GM19099 (cell line): Measurements from ENCODE around the gene LIF.

Experiments used
- POLR2A ChIP-seq: IDR thresholded peaks from 3 replicates; pipeline ENCODE4 v1.6.1; 2011; ENCODE audit warnings: low read depth; ENCODE audit not compliant: insufficient read length; ENCODE audit errors: extremely low read depth

The LIF gene

DNA sequence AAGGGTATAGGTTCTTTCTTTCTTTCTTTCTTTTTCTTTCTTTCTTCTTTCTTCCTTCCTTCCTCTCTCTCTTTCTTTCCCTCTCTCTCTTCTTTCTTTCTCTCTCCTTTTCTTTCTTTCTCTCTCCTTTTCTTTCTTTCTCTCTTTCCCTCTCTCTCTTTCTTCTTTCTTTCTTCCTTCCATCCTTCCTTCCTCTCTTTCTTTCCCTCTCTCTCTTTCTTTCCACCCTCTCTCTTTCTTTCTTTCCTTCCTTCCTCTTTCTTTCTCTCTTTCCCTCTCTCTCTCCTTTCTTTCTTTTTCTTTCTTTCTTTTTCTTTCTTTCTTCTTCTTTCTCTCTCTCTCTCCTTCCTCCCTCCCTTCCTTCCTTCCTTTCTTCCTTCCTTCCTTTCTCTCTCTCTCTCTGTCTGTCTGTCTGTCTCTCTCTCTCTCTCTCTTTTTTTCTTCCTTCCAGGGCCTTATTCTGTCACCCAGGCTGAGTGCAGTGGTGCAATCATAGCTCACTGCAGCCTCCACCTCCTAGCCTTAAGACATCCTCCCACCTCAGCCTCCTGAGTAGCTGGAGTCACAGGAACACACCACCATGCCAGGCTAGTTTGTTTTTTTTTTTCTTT lies 26.8 kb downstream of the LIF start:
- TF ChIP-seq POLR2A, result no peak

GRCh38 chr22:30219049-30219654 lies 27.4 kb downstream of the LIF start:
- no peak for TF ChIP-seq POLR2A

- TF ChIP-seq POLR2A, result no peak
These were observed 28.6 kb downstream of the LIF start for GRCh38 chr22:30217698-30218560.

DNA sequence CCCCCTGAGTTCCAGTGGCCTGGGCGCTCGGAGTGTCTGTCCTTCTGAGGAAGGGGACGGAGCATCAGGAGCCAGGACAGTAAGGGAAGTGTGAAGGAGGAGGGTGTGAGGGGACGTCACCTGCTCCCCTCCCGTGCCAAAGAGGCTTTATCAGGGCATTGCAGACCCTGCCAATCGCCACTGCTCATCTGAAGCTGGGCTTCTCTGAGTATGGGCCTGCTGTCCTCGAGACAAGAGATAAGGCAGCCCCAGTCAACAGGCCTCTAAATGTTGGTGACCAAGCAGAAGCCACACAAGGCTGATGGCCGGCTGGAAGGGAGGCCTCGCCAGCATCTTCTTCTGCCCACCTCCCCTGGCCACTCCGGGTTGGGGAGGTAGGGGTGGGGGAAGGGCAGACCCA lies 29.8 kb downstream of the LIF start:
- TF ChIP-seq POLR2A, result no peak

DNA sequence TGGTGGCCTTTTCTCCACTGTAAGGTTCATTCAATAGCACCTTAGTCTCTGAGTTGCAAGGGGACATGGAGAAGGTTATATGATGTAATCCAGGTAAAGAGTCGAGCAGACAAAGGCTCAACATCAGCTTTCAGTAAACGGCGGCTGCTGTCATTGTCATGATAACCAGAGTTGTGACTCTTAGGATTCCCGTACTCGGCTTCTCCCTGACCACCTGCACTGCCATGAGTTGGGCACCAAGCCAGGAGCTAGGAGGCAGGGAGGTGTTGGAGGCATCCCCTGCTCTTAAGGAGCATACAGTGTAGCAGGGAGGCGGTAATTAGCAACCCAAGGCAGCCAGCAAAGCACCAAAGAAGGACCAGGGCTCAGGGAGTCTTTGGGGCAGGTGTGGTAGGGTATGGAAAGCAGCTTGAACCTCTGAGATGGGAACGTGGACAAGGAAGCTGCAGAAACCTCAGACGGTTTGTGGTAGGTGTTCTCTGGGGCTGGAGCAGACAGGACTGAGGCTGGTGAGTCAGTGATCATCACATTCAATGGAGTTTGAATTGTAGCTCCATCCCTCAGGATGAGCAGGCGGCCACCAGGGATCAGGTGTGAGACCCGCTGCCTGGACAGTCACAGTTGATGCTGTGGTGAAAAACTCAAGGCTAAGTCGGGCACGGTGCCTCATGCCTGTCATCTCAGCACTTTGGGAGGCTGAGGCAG lies 31.7 kb downstream of the LIF start:
- no peak for TF ChIP-seq POLR2A

GRCh38 chr22:30212996-30213441 lies 33.5 kb downstream of the LIF start:
- no peak for TF ChIP-seq POLR2A

- no peak for TF ChIP-seq POLR2A
These were observed 34.1 kb downstream of the LIF start for GRCh38 chr22:30212363-30212995.

- TF ChIP-seq POLR2A, result no peak
These were observed 35.3 kb downstream of the LIF start for GRCh38 chr22:30211124-30211820.

- no peak for TF ChIP-seq POLR2A
These were observed 36.2 kb downstream of the LIF start for GRCh38 chr22:30210235-30210909.

DNA sequence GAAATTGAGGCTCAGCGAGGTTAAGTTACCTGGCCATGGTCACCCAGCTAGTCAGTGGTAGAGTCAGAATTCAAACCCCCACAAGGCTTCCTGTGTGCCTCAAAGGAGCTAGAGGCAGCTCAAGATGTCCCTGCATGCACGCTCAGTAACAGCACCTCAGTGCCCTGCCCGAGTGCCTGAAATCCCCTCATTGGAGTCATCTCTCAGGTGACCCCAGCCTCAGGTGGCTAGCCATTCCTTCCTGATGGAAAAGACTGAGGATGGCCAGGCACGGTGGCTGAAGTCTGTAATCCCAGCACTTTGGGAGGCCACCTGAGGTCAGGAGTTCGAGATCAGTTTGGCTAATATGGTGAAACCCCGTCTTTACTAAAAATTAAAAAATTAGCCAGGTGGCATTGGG lies 36.9 kb downstream of the LIF start:
- TF ChIP-seq POLR2A, result no peak

DNA sequence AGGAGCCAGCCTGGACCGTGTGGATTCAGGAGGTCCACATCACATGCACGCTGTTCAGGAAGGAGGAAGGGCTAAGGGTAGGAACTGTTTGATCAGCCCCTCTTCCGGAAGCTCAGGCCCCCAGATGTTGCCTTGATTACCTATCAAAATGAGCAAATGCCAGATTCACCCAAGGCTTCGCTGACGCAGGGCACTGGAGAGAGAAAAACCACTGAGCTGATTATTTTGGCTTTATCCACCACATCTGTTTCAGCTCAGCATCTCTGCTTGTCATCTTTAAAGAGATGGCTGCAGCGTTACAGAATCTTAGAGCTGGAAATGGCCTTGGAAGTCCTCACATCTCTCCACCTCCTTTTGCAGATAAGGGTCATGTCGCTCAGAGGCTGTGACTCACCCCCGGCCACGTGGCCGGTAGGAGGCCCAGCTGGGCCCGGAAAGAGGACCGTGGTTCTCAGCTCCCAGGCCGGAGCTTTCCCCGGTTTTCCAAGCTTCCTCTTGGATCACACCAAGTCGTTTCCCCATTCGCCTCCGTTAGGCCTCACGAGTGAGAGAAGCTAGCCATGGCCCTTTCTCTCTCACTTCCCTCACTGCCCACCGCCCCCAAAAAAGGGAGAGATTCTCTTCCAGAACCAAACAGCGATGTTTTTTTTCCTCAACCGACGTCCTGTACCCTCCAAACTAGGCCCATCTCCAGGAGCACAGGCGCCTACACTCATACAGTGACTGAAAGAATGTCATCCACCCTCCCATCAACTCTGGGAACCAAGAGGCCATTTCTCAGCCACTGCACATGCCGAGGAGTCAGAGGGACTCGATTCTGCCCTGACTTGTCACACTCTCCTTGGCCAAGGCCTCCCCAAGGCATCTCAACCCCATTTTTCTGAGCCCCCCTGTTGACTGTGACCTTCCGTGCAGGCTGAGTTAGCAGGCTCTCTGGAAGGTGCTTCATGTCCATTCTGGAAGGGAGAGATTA lies 37.6 kb downstream of the LIF start:
- TF ChIP-seq POLR2A, result no peak

- TF ChIP-seq POLR2A, result no peak
These were observed 39.6 kb downstream of the LIF start for GRCh38 chr22:30206944-30207343.
